Stimulated activated CD4-positive, alpha-beta T cell treated with anti-CD3 and anti-CD28 coated beads, Interleukin-1b, Interleukin-23, amount 100 ng/mL, for 24 hours (primary cell): Measurements from ENCODE around the gene SPCS2.

Experiments used
- DNase-seq, 4 experiments: peaks; one replicate each; pipeline ENCODE4 v3.0.0-alpha.2; 2020; ENCODE audit warnings: low read depth in 4 of 4, low spot score in 1 of 4

SPCS2 gene

DNA sequence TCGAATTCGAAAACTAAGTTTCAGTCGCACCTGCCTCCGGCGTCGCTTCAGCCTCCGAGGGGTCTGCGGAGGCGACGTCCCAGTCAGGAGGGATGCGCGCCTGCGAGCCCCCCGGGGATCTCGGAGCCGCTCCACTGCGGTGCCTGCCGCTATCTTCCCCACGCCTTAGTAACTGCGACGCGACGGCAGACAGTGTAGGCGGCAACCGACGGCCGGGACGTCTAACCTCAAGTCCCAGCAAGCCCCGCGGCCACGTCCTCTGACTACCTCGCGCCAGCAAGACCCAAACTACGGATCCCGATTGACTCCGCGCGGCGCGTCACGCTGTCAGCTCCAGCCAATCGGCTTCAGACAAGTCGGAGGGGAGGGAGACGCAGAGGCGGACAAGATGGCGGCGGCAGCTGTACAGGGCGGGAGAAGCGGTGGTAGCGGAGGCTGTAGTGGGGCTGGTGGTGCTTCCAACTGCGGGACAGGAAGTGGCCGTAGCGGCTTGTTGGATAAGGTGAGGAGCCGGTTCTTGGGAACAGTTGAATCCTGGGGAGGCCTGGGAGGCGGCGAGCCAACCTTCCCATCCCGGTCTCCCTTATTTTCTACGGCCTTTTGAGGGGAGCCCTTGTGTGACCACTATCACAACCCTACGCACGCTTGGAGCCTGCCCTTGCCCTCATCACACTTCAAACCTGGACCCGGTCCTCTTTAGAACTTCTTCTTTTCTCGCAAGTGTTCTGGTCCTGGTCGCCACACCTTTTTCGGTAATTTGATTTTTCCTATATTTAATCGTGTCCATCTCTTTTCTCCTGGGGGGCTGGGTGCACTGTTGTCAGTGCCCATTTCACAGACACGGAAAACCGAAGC, at the start of gene SPCS2, which contains the start of gene XRRA1:
TSS of gene SPCS2 (plus strand) at position 369 of the 855 bp plus-strand sequence. CDS start at position 389, 20 bp downstream.
TSS of gene XRRA1 (minus strand) at position 194 of the 855 bp plus-strand sequence. CDS start 8,213 bp downstream, outside the sequence.
- DNase-seq: peak; percentile 91 to 99 (median 96)

DNA sequence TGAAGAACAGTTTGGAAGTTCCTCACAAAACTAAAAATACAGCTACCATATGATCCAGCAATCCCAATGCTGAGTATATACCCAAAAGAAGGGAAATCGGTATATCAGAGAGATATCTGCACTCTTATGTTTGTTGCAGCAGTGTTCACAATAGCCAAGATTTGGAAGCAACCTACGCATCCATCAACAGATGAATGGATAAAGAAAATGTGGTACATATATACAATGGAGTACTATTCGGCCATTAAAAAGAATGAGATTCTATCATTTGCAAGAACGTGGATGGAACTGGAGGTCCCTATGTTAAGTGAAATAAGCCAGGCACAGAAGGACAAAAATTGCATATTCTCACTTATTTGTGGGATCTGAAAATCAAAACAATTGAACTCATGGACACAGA, 46.7 kb upstream of the SPCS2 start:
- no peak for DNase-seq

GRCh38 chr11:74905326-74905725, 43.7 kb upstream of the SPCS2 start:
- DNase-seq: no peak

DNA sequence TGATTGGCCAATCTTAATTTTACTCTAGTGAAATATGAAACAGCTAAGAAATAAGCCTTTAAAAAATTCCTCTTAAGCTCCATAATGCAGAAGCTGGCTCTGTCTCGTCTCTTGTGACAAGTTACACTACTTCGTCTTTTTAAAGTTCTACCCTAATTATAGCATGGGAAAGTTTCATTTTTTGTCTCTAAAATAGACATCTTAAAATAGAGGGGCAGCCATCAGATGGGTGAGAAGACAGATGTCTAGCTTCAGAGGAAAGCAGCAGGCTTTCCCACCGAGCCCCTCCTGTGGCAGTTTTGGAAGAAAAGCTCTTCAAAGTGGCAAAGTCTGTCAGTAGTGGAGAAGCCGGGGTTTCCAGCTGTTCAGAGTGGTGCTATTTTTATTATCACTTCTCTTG, 39.7 kb upstream of the SPCS2 start:
- no peak for DNase-seq

GRCh38 chr11:74909812-74910211, 39.3 kb upstream of the SPCS2 start:
- DNase-seq: no peak

DNA sequence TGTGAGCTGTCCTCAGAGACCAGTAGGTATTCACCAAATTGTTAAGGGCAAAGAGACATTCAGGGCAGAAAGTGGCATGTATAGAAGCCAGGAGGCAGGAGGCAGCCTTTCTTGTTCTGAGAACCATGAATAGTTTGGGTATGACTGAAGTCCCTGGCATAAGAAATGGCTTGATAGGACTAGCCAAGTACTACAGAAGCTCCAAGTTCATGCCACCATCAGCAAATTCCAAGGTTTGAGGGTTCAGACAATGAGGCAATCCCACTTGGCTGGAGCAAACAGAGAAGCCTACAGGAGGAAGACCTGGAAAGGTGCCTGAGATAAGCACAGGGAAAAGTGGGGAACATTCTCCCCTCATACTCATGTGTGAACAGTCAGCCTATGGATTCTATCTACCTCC, 25.9 kb upstream of the SPCS2 start:
- DNase-seq: no peak

DNA sequence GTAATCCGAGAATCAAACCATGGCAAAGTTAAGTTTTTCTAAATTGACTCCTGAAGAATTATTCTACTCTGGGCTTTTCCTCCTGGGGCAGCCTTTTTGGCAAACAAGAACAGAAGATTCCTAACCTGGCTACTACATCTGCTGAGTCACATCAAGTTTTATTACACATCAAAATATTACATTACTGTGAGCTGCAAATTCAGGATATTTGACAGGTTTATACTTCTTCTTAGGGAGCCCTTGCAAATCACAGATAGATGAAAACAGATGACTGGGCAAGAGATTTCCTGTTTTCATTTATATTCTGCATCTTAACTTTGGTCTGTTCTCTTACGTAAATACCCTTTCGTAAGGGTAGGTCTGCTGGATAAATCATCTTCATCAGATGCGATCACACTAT, 23.8 kb upstream of the SPCS2 start:
- no peak for DNase-seq

- no peak for DNase-seq
Observed at GRCh38 chr11:74926304-74927030, 22.6 kb upstream of the SPCS2 start.

DNA sequence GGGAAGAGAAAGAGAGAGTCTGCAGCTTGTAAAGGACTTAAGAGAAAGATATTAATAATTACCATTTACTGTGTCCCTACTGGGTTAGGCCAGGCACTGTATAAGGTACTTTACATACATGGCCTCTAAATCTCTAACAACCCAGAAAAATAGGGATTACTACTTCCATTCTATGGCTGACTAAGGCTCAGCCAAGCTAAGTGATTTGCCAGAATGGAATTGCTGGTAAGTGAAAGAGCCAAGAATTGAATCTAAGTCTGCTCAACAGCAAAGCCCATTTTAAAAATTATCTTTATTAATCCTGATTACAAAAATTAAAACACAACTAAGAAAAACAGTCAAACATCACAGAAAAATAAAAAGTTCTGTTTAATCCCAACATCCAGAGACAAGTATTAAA, 21.6 kb upstream of the SPCS2 start:
- DNase-seq: no peak

- peak; percentile 32 to 52 (median 40) for DNase-seq
Observed at GRCh38 chr11:74929431-74930363, 19.4 kb upstream of the SPCS2 start.

DNA sequence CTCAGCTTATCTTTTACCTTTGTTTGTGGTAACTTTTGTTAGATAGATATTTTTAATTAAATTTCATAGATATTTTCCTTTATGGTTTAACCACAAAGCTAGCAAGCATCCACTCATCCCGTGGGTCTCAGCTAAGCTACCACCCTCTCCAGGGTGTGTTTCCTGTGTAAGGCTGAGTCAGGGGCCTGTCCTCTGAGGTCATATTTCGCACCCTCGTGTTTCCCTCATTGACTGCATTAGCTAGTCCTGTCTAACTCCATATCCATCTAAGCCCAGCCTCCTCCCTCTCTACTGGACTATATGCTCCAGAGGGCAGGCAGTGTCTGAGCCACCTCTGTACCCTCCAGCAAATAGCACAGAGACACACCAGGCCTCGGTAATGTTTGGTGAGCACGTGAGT, 16.9 kb upstream of the SPCS2 start:
- DNase-seq: no peak

- DNase-seq: no peak
Observed at GRCh38 chr11:74932797-74933196, 16.3 kb upstream of the SPCS2 start.

DNA sequence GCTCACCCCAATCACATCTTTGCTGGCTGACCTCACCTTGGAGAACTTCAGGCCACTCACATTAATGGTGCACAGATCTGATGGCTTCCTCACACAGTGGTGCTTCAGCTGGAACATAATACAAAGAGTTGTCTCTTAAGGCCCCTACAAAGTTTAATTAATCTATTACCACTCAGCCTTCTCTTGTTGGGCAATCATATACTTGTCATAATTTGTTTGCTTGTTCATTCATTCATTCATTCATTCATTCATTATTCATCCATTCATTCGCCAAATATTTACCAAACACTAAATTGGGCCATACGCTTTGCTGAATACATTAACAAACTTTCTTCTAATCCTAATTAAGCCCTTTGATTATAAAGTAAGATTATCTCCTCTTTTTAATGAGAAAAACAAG, 15.3 kb upstream of the SPCS2 start:
- no peak for DNase-seq

- no peak for DNase-seq
Observed at GRCh38 chr11:74935285-74935684, 13.8 kb upstream of the SPCS2 start.

- no peak for DNase-seq
Observed at GRCh38 chr11:74936087-74936486, 13.0 kb upstream of the SPCS2 start.

DNA sequence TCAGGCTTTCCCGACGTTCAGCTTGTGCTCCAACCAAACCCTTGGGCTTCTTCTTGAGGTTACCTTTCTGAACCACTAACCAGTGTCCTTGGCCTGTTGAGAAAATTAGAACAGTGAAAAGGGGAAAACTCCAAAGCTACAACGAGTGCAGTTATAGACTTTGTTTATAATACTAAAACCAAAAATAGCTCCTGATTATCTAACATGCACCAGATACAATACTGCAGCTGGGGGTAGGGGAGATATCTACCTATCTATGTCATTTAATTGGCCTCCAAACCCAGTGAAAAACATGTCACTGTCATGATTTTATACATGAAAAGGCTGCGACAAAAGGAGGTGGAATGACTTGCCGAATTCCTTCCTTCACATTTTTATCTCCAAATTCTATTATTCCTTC, 12.1 kb upstream of the SPCS2 start:
- DNase-seq: no peak

- DNase-seq: no peak
Observed at GRCh38 chr11:74937696-74938475, 11.2 kb upstream of the SPCS2 start.

GRCh38 chr11:74941492-74941891, 7.6 kb upstream of the SPCS2 start:
- DNase-seq: no peak

GRCh38 chr11:74942073-74942759, 6.8 kb upstream of the SPCS2 start:
- DNase-seq: no peak

- DNase-seq: no peak
Observed at GRCh38 chr11:74948546-74948897, 544 bp upstream of the SPCS2 start.
